Breast epithelium (tissue), 4 donors: Measurements from ENCODE around the gene GAL3ST2. TPM values are rescaled to one million over a fixed set of nuclear protein-coding genes. Genes with fewer than 3 reads are reported as not detected.
"Not testable (repeated sequence)": the region's sequence is repeated elsewhere in the genome, so short reads cannot be mapped to it uniquely, and the experiment has no call there.

ENCODE experiments used
- DNase-seq, 2 donors: peaks; one replicate each; pipeline ENCODE4 v3.0.0-alpha.2; 2019; ENCODE audit warnings: low spot score in 2 of 2
- H3K27ac ChIP-seq, 2 donors: fragments of 200-600 bp; sonication (generic) in 1 of 2; one replicate each; pipeline ENCODE4 v1.5.1; 2016 to 2019; ENCODE audit warnings: mild to moderate bottlenecking in 1 of 2
- H3K27me3 ChIP-seq, 2 donors: fragments of 200-600 bp; sonication (generic) in 1 of 2; one replicate each; pipeline versions ENCODE4 v1.5.1 to v1.6.0; 2017 to 2019; ENCODE audit warnings: control low read depth in 1 of 2, mild to moderate bottlenecking in 1 of 2
- H3K36me3 ChIP-seq: fragments of 200-600 bp; one replicate; pipeline ENCODE4 v1.5.1; 2019
- H3K4me1 ChIP-seq, 2 donors: fragments of 200-600 bp; sonication (generic); one replicate each; pipeline ENCODE4 v1.5.1; 2016 to 2019; ENCODE audit warnings: control low read depth in 1 of 2
- H3K4me3 ChIP-seq, 3 donors: fragments of 200-600 bp; sonication (generic); 1 replicate in 2 of 3; 2 replicates in 1 of 3; pipeline ENCODE4 v1.5.1; 2016 to 2019; ENCODE audit warnings: mild to moderate bottlenecking in 3 of 3, moderate library complexity in 2 of 3
- H3K9me3 ChIP-seq, 2 donors: fragments of 200-600 bp; sonication (generic) in 1 of 2; one replicate each; pipeline ENCODE4 v1.5.1; 2016 to 2019; ENCODE audit warnings: control low read depth in 1 of 2
- CTCF ChIP-seq, 3 donors: fragments of 450-650 bp; IDR thresholded peaks; one replicate each; pipeline ENCODE4 v1.5.1; 2016 to 2017; ENCODE audit warnings: antibody characterized with exemption in 3 of 3, mild to moderate bottlenecking in 3 of 3, moderate library complexity in 3 of 3
- POLR2A ChIP-seq: fragments of 450-650 bp; IDR thresholded peaks from one replicate; pipeline ENCODE4 v1.6.1; 2016; ENCODE audit warnings: antibody characterized with exemption, mild to moderate bottlenecking, moderate library complexity
- POLR2AphosphoS5 ChIP-seq, 3 donors: sonication (generic); formaldehyde crosslinking; IDR thresholded peaks; one replicate each; pipeline ENCODE4 v1.6.1; 2017; ENCODE audit warnings: antibody characterized with exemption in 3 of 3
- intact Hi-C: fragments of 100-400 bp; cut with DNase I; formaldehyde crosslinking; loops from one replicate; pipeline ENCODE4 v1.15.1; 2023; ENCODE audit warnings: low total_unique reads
- total RNA-seq, 3 donors: library from RNA; depleted of rRNA; stranded (reverse); fragments of >200 nt; gene quantifications; one replicate each; pipeline ENCODE4 v1.1.0, GENCODE V29; 2016

The GAL3ST2 gene
- total RNA-seq, 3 donors from 2014 or later: 2.6 TPM; not detected in 2

- TF ChIP-seq POLR2AphosphoS5 (IDR thresholded peaks at IDR 0.05) (no peak), CTCF (IDR thresholded peaks at IDR 0.05) (no peak), POLR2A (no peak)
- Histone ChIP-seq H3K4me3 (no peak overlapping the region), H3K27ac (no peak overlapping the region), H3K9me3 (no peaks in the 10 kb centered on the region), H3K4me1 (no peaks in the 10 kb centered on the region), H3K27me3 (peaks cover 0 to 44% of the 10 kb centered on the region in 2 donors), H3K36me3 (no peaks in the 10 kb centered on the region)
- intact Hi-C loops: loop anchor here (5.0 kb wide), 1 partner anchor 690 kb away; no protein-coding TSS in a partner anchor
- DNase-seq: no peak
These were observed 40.7 kb downstream of the GAL3ST2 start for GRCh38 chr2:241817126-241817820.

- DNase-seq, H3K4me3 ChIP-seq, H3K36me3 ChIP-seq, H3K27ac ChIP-seq, H3K9me3 ChIP-seq, H3K4me1 ChIP-seq: not testable (repeated sequence)
- peaks cover 0 to 44% of the 10 kb centered on the region in 2 donors for H3K27me3 ChIP-seq
- intact Hi-C loops: loop anchor here (5.0 kb wide), 1 partner anchor 691 kb away; no protein-coding TSS in a partner anchor
These were observed 41.2 kb downstream of the GAL3ST2 start for GRCh38 chr2:241817821-241818215.

- Histone ChIP-seq H3K4me3 (no peak overlapping the region), H3K27me3 (peaks cover 0 to 44% of the 10 kb centered on the region in 2 donors), H3K36me3 (no peaks in the 10 kb centered on the region), H3K9me3 (no peaks in the 10 kb centered on the region), H3K27ac (no peak overlapping the region), H3K4me1 (no peaks in the 10 kb centered on the region)
- peak in 1 of 2 donors; percentile 27 for DNase-seq
- intact Hi-C loops: loop anchor here (5.0 kb wide), 1 partner anchor 691 kb away; no protein-coding TSS in a partner anchor
- TF ChIP-seq POLR2A (no peak), POLR2AphosphoS5 (IDR thresholded peaks at IDR 0.05) (no peak), CTCF (IDR thresholded peaks at IDR 0.05) (no peak)
These were observed 41.8 kb downstream of the GAL3ST2 start for GRCh38 chr2:241818229-241818942.

GRCh38 chr2:241818943-241819270 lies 42.3 kb downstream of the GAL3ST2 start:
- Histone ChIP-seq H3K9me3 (no peaks in the 10 kb centered on the region), H3K27ac (no peak overlapping the region), H3K36me3 (no peaks in the 10 kb centered on the region), H3K4me1 (no peaks in the 10 kb centered on the region), H3K4me3 (no peak overlapping the region), H3K27me3 (peaks cover 0 to 44% of the 10 kb centered on the region in 2 donors)
- TF ChIP-seq POLR2A (no peak), POLR2AphosphoS5 (IDR thresholded peaks at IDR 0.05) (no peak), CTCF (IDR thresholded peaks at IDR 0.05) (no peak)
- intact Hi-C loops: loop anchor here (5.0 kb wide), 1 partner anchor 692 kb away; no protein-coding TSS in a partner anchor
- DNase-seq: peak in 1 of 2 donors; percentile 25

- peaks cover 0 to 35% of the 10 kb centered on the region in 2 donors for H3K27me3 ChIP-seq
These were observed 43.5 kb downstream of the GAL3ST2 start for GRCh38 chr2:241819947-241820624.

More at GRCh38 chr2:241819947-241820624, 43.5 kb downstream of the GAL3ST2 start:
- H3K4me1 ChIP-seq, H3K27ac ChIP-seq, H3K9me3 ChIP-seq, H3K4me3 ChIP-seq, H3K36me3 ChIP-seq: not testable (repeated sequence)
- peak in 1 of 2 donors; percentile 44 for DNase-seq
- intact Hi-C loops: loop anchor here (5.0 kb wide), 1 partner anchor 693 kb away; no protein-coding TSS in a partner anchor
